GM21367 (cell line): Measurements from ENCODE around the gene ITPK1.

ENCODE experiments used
- ATAC-seq: cut with Tn5 transposase; IDR thresholded peaks from one replicate; pipeline ENCODE4 v1.9.1; 2021; ENCODE audit not compliant: unreplicated experiment

Gene ITPK1

DNA sequence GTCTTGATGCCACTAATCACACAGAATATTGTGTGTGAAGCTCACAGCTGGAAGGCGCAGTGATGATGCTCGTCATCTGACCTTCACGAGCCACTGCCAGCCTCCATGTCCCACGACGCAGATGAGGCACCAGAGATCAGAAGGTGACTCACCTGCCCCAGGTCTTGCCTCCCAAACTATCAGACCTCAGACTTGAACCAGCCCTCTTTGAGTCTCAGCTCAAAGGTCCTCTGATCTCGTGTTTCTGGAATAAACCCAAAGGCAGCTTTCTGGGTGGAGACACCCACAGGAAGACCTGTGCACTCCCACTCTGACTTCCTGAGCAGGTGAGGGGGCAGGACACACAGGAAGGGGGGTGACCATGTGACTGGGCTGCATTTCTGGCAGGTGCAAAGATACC, 212.4 kb downstream of the ITPK1 start:
- no peak for ATAC-seq

DNA sequence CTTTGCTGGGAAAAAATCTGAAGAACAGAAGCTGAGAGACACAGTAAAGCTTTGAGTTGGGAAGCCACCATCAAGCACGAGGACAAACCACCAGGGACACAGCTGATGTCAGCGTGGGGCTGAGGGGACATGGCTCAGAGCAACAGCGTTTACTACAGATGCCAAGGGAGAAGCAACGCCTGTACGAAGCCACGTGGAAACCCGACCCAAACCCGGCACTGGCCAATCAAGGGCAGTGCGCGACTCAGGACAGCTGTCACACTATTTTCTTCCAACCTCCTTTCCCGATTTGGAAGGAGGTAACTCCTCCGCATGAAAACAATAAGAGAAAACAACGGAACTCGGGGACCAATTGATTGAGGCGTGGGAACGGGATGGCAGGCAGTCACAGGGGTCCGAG, 213.0 kb downstream of the ITPK1 start:
- ATAC-seq, result no peak

DNA sequence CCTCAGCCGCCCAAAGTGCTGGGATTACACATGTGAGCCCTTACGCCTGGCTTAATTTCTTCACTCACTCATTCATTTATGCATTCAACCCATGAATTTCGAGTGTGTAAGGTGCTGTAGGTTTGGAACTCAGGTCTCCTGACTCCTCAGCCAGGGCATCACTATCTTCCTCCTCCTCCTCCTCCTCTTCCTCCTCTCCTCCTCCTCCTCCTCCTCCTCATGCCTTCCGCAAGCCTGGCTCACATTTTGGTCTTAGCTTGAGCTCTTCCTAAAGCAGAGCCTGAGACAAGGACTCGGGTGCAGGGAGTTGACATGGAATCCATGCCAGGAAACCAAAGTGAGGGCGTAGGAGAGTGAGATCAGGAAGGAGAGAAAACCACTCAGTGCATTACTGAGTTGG, 213.5 kb downstream of the ITPK1 start:
- no peak for ATAC-seq

DNA sequence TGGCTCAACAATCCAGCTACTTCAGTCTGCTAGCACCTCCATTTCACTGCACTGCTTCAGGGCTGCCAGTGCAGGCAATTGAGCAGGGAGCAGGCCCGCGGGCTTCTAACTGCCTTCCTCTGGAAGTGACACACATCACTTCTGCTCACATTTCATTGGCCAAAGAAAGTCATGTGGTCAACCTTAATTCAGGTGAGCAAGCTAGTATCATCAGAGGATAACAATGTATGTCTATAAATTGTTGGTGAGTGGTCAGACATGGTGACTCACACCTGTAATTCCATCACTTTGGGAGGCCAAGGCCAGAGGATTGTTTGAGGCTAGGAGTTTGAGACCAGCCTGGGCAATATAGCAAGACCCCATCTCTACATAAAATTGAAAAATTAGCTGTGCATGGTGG, 215.1 kb downstream of the ITPK1 start:
- no peak for ATAC-seq

DNA sequence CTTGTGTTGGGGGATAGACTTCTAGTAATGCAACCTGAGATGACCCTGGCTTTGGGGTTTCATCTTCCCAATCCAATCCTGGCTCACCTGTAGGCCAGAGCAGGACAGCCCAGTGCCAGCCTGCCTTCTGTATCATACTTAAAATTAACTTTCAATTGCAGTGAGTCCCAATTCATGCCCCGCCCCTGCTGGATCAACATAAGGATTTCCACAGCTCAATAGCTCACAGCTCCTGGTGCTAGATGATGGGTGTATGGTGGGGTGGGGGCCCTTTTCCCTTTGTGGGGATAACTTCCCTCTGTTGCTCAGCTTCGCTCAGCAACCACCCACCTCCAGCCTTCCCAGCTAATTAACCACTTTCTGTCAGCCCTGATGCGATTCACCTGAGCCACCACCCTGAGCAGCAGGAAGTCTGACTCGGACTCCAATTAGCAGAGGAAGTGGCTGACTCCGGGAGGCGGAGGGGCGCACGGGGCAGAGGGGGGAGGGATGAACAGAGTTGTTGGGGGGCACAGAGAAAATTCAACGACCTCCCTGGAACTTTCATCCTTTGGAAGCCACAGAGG, 217.1 kb downstream of the ITPK1 start:
- ATAC-seq, result no peak

DNA sequence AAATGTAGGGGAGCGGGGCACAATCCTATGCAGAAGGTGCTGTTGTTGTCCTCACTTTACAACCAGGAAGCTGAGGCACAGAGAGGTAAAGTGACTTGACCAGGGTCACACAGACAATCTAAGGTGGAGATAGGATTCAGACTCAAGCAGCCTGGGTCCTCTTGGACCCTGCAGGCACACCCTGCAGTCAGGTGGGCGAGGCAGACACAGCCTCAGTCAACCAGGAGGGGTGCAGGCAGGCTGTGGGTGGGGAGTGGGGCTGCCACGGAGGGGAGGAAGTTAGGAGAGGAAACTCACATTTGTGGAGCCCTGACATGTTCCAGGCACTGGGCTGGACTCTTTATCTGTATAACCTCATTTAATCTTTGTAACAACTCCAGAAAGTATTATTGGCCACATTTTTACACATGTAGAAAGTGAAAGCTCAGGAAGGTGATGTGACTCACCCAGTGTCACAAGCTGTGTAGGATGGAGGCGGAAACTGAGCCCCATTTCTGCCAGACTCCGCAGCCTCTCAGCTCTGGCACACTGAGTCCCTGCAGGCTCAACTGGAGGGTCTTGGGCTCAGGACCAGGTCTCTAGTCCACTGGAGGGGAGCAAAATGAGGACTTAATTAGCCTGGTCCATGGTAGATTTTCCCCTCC, 217.7 kb downstream of the ITPK1 start:
- no peak for ATAC-seq

DNA sequence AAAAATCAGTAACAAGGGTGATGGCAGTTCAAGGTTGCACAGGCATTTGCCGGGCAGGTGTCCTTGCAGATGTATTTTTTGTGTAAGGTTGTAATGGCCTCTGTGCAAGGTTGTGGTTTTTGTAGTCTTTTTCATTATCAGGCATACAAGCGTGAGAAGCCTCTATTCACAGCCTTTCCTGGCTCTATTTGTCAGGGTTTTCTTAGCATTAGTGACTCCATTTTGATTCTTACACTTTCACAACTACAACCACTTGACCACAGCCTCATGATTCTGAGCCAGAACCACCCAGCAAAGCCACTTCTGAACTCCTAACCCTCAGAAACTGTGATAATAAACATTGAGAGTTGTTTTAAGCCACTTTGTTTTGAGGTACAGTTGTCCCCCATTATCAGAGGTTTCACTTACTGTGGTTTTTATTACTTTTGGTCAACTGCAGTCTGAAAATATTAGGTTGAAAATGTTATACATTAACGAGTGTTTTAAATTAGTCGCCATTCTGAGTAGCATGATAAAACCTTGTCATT, 220.3 kb downstream of the ITPK1 start:
- ATAC-seq, result no peak

DNA sequence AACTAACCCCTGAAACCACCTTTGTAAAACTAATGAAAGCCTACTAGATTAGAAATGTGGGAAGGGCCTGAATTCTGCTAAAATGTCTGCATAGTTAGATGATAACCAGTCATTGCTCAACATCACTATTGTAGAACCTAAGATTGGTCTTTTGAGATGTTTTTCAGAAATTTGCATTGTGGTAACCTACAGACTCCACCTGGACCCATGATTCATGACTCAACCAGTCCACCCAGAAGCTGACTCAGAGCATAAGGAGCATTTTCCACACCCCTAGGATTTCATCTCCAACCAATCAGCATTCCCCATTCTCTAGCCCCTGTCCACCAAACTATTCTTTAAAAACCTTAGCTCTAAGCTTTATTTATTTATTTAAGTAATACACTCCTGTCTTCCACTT, 223.1 kb downstream of the ITPK1 start:
- no peak for ATAC-seq

DNA sequence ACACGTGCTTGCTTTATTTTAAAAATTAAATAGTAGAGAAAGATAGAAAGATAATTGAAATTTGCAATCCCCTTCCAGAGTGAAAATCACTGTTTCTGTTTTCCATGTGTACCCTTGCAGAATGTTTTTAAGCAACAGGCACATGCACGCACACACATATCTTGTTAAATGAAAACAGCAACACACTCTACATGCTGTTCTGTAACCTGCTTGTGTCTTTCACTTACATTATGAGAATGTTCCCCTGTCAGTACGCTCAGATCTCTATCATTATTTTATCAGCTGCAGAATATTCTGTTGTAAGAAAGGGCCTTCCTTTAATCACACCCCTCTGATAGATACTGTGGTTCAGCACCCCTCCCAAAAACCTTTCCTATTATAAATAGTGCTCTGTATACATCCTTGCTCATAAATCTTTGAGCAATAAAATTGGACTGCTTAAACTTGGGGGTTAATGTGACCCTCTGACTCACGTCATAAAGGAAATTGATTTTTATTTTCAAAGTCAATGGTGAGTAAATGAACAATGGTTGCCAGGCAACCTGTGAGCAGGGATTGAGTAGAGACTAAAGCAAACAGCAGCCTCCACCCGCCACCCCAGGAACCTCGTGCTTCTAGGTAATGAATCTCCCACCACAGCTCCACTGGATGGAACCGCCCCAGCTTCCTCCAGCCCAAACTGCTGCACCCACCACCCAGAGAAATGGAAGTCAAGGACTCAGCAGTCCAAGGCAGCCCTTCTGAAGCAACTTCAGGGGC, 224.7 kb downstream of the ITPK1 start:
- no peak for ATAC-seq

DNA sequence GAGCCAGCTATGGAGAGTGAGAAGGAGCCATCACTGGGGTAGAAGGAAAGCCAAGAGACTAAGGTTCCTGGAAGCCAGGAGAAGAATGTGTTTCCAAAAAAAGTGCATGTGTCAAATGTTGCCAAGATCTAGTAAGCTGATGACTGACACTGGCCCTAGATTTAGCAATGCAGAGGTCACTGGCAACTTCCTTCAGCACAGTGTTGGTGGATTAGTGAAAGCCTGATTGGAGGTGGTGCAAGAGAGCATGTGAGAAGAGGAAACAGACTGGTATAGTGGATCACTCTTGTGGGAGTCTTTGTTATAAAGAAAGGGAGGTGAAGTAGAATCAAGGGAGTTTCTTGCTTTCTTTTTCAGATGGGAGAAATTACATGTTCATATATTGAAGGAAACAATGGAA, 226.8 kb downstream of the ITPK1 start:
- no peak for ATAC-seq

DNA sequence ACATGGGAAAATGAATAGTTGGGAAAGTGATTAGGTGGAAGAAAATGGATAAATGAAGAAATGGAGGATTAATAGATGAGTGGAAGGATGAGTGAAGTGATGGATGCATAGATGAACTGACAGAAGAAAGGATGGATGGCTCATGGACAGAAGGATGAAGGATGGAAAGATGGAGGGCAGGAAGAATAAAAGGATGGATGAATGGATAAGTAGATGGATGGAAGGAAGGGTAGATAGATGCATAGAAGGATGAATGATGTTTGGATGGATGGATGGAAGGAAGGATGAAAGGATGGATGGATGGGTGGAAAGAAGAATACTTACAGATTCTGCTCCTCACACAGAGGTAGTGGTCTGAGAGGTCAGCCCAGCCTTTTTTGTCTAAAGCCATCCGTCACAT, 228.6 kb downstream of the ITPK1 start:
- ATAC-seq, result no peak
